H7 (cell line): ENCODE results near the gene SAP25. TPM values are rescaled to one million over a fixed set of nuclear protein-coding genes. Genes with fewer than 3 reads are reported as not detected.

Experiments used
- DNase-seq: peaks from one replicate; pipeline ENCODE4 v3.0.0; 2012
- H3K27me3 ChIP-seq: 2 replicates; pipeline ENCODE4 v1.6.0; 2011; ENCODE audit warnings: mild to moderate bottlenecking, low read length; ENCODE audit not compliant: control insufficient read depth, insufficient read depth
- H3K36me3 ChIP-seq: replicated peaks from 2 replicates; pipeline ENCODE4 v1.5.1; 2011; ENCODE audit warnings: low read length; ENCODE audit not compliant: control insufficient read depth, insufficient read depth
- H3K4me3 ChIP-seq: 2 replicates; pipeline ENCODE4 v1.5.1; 2011; ENCODE audit warnings: low read depth, mild to moderate bottlenecking, control low read depth, low read length, moderate library complexity; ENCODE audit not compliant: insufficient read depth
- total RNA-seq: library from RNA; depleted of rRNA; stranded (reverse); fragments of >200 nt; shearing (Covaris generic); gene quantifications from 2 replicates; pipeline ENCODE4 v1.2.3, GENCODE V29; 2014; rRNA removed

Gene SAP25
- 1.3 and 2.4 TPM in 2 replicates for total RNA-seq

GRCh38 chr7:100573691-100574361 lies at the start of gene SAP25:
TSS of gene SAP25 (minus strand) at chr7:100573900. CDS start at chr7:100573742, 158 bp downstream.
- Histone ChIP-seq H3K4me3 (no peak within 1 kb of the TSS), H3K36me3 (peaks cover 5% of the 10 kb centered on the region), H3K27me3 (peaks cover 5% of the 10 kb centered on the region)
- peak; percentile 92 for DNase-seq

GRCh38 chr7:100621554-100621953 lies 47.9 kb upstream of the SAP25 start:
- no peak overlapping the region for H3K4me3 ChIP-seq

GRCh38 chr7:100620804-100621203 lies 47.1 kb upstream of the SAP25 start:
- no peaks in the 10 kb centered on the region for H3K36me3 ChIP-seq
- H3K27me3 ChIP-seq, result peaks cover 1% of the 10 kb centered on the region
- H3K4me3 ChIP-seq, result no peak overlapping the region
- DNase-seq, result no peak

More at GRCh38 chr7:100621554-100621953, 47.9 kb upstream of the SAP25 start:
- peaks cover 6% of the 10 kb centered on the region for H3K27me3 ChIP-seq
- DNase-seq, result peak; percentile 15
- H3K36me3 ChIP-seq, result no peaks in the 10 kb centered on the region

- no peaks in the 10 kb centered on the region for H3K27me3 ChIP-seq
- H3K4me3 ChIP-seq, result no peak overlapping the region
- no peak for DNase-seq
- H3K36me3 ChIP-seq, result no peaks in the 10 kb centered on the region
These were observed 46.5 kb upstream of the SAP25 start for GRCh38 chr7:100620239-100620638.

- peaks cover 5% of the 10 kb centered on the region; the same call in 1 of the 2 replicates for H3K27me3 ChIP-seq
- no peaks in the 10 kb centered on the region for H3K36me3 ChIP-seq
- no peak for DNase-seq
- H3K4me3 ChIP-seq, result no peak overlapping the region
These were observed 40.7 kb upstream of the SAP25 start for GRCh38 chr7:100614308-100614861.

GRCh38 chr7:100613412-100614175 lies 39.9 kb upstream of the SAP25 start:
- Histone ChIP-seq H3K27me3 (peaks cover 5% of the 10 kb centered on the region; the same call in 1 of the 2 replicates), H3K4me3 (no peak overlapping the region), H3K36me3 (no peaks in the 10 kb centered on the region)
- DNase-seq, result no peak

GRCh38 chr7:100612730-100613390 lies 39.2 kb upstream of the SAP25 start:
- peaks cover 5% of the 10 kb centered on the region; the same call in 1 of the 2 replicates for H3K27me3 ChIP-seq
- H3K36me3 ChIP-seq, result peaks cover under 1% of the 10 kb centered on the region; the same call in 1 of the 2 replicates
- peak; percentile 77 for DNase-seq
- H3K4me3 ChIP-seq, result peak overlapping the region; percentile 61

- Histone ChIP-seq H3K36me3 (peaks cover 2% of the 10 kb centered on the region; the same call in 1 of the 2 replicates), H3K4me3 (peak within 1 kb of the TSS; percentile 61), H3K27me3 (peaks cover 5% of the 10 kb centered on the region; the same call in 1 of the 2 replicates)
- DNase-seq, result peak; percentile 100
These were observed 38.5 kb upstream of the SAP25 start, which contains the start of gene MOSPD3 for GRCh38 chr7:100611983-100612729. TSS of gene MOSPD3 (plus strand) at chr7:100612540. CDS start at chr7:100612792, 252 bp downstream.

- Histone ChIP-seq H3K27me3 (peaks cover 20% of the 10 kb centered on the region), H3K36me3 (peaks cover 2% of the 10 kb centered on the region), H3K4me3 (no peak overlapping the region)
- no peak for DNase-seq
These were observed 36.3 kb upstream of the SAP25 start for GRCh38 chr7:100609958-100610357.

- H3K27me3 ChIP-seq, result peaks cover 16% of the 10 kb centered on the region
- H3K36me3 ChIP-seq, result peaks cover 2% of the 10 kb centered on the region
- DNase-seq, result peak; percentile 20
- no peak overlapping the region for H3K4me3 ChIP-seq
These were observed 33.4 kb upstream of the SAP25 start for GRCh38 chr7:100607111-100607510.

- Histone ChIP-seq H3K36me3 (peaks cover 2% of the 10 kb centered on the region), H3K4me3 (no peak overlapping the region), H3K27me3 (peaks cover 16% of the 10 kb centered on the region)
- peak; percentile 25 for DNase-seq
These were observed 32.6 kb upstream of the SAP25 start for GRCh38 chr7:100606313-100606712.

GRCh38 chr7:100604976-100605911 lies 31.5 kb upstream of the SAP25 start:
- Histone ChIP-seq H3K36me3 (peaks cover 2% of the 10 kb centered on the region), H3K4me3 (peak overlapping the region; percentile 69), H3K27me3 (peaks cover 16% of the 10 kb centered on the region)
- peak; percentile 91 for DNase-seq
